Peyer's patch (tissue), 4 donors: ENCODE measurements around the gene SYNE1. TPM values are rescaled to one million over a fixed set of nuclear protein-coding genes. Genes with fewer than 3 reads are reported as not detected.

Experiments used
- DNase-seq, 3 donors: peaks; one replicate each; pipeline ENCODE4 v3.0.0-alpha.2; 2017 to 2019
- H3K27ac ChIP-seq, 4 donors: fragments of 200-600 bp; sonication (generic); one replicate each; pipeline ENCODE4 v1.5.1; 2016 to 2019
- H3K27me3 ChIP-seq, 2 donors: fragments of 200-600 bp; sonication (generic); one replicate each; pipeline ENCODE4 v1.5.1; 2019
- H3K36me3 ChIP-seq, 3 donors: fragments of 200-600 bp; sonication (generic); one replicate each; pipeline ENCODE4 v1.5.1; 2016 to 2019
- H3K4me1 ChIP-seq, 4 donors: fragments of 200-600 bp; sonication (generic); one replicate each; pipeline ENCODE4 v1.5.1; 2016 to 2019
- H3K4me3 ChIP-seq, 4 donors: fragments of 200-600 bp; sonication (generic); 1 replicate in 3 of 4; 2 replicates in 1 of 4; pipeline ENCODE4 v1.5.1; 2016 to 2019; ENCODE audit warnings: mild to moderate bottlenecking in 1 of 4
- H3K9me3 ChIP-seq, 4 donors: fragments of 200-600 bp; sonication (generic); one replicate each; pipeline ENCODE4 v1.5.1; 2016 to 2019; ENCODE audit warnings: mild to moderate bottlenecking in 1 of 4
- POLR2A ChIP-seq, 2 donors: fragments of 450-650 bp; IDR thresholded peaks; one replicate each; pipeline ENCODE4 v1.5.1; 2017; ENCODE audit warnings: antibody characterized with exemption in 2 of 2, mild to moderate bottlenecking in 2 of 2, moderate library complexity in 2 of 2
- total RNA-seq, 4 donors: library from RNA; depleted of rRNA; stranded (reverse); fragments of >200 nt; gene quantifications; one replicate each; pipeline ENCODE4 v1.1.0, GENCODE V29; 2016
- TF ChIP-seq, protein P1 (sequence below), 6 experiments: fragments of 450-650 bp in 4 of 6; fragments of 200-600 bp in 2 of 6; sonication (generic) in 1 of 6; IDR thresholded peaks; one replicate each; pipeline ENCODE4 v1.5.1; 2017 to 2019; ENCODE audit warnings: antibody characterized with exemption in 6 of 6, mild to moderate bottlenecking in 3 of 6, moderate library complexity in 1 of 6

Gene SYNE1
- total RNA-seq, 4 donors from 2014 or later: 23.1 to 245 (median 34.8) TPM

DNA sequence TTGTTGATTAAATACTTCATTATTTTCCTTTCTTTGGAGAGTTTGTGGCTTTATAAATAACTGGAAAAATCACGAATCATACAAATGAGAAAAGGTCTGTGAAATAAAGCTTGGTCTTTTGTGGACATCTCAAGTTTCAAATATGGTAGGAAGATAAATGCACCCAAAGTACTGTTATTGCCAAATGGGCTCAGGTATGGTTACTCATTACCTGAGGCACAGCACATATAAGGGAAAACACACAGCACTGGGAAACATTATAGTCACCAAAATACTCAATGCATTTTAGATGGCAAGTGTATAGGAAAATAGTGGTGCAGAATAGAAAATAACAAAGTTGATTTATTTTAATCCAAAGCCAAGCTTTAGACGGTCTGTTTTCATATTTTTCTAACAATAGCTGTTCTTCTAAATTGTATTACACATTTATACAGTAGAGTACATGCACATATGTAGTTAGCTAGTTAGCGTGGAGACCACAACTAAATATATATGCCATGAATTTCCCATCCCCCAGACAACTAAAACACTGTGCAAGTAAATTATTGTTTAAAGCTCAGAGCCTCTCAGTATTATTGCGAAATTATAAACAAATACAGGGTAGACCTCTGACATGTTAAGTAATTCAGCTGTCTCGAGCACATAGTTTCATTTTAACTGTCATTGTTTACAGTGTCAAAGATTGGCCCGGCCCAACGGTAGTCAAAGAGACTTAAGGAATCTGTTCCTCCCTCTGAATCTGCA, 336.0 kb downstream of the SYNE1 start:
- H3K4me1 ChIP-seq: peaks cover 0 to 7% (median 3%) of the 10 kb centered on the region in 4 donors
- no peak for DNase-seq
- H3K4me3 ChIP-seq: peak overlapping the region; percentile 46 to 63 (median 60)
- H3K27me3 ChIP-seq: no peaks in the 10 kb centered on the region
- no peak for TF ChIP-seq POLR2A (IDR thresholded peaks at IDR 0.05)
- TF ChIP-seq, protein P1, sequence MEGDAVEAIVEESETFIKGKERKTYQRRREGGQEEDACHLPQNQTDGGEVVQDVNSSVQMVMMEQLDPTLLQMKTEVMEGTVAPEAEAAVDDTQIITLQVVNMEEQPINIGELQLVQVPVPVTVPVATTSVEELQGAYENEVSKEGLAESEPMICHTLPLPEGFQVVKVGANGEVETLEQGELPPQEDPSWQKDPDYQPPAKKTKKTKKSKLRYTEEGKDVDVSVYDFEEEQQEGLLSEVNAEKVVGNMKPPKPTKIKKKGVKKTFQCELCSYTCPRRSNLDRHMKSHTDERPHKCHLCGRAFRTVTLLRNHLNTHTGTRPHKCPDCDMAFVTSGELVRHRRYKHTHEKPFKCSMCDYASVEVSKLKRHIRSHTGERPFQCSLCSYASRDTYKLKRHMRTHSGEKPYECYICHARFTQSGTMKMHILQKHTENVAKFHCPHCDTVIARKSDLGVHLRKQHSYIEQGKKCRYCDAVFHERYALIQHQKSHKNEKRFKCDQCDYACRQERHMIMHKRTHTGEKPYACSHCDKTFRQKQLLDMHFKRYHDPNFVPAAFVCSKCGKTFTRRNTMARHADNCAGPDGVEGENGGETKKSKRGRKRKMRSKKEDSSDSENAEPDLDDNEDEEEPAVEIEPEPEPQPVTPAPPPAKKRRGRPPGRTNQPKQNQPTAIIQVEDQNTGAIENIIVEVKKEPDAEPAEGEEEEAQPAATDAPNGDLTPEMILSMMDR (IDR thresholded peaks at IDR 0.05): no peak
- peak overlapping the region; percentile 74 to 88 (median 86) for H3K27ac ChIP-seq
- H3K36me3 ChIP-seq: no peaks in the 10 kb centered on the region
- no peaks in the 10 kb centered on the region for H3K9me3 ChIP-seq

DNA sequence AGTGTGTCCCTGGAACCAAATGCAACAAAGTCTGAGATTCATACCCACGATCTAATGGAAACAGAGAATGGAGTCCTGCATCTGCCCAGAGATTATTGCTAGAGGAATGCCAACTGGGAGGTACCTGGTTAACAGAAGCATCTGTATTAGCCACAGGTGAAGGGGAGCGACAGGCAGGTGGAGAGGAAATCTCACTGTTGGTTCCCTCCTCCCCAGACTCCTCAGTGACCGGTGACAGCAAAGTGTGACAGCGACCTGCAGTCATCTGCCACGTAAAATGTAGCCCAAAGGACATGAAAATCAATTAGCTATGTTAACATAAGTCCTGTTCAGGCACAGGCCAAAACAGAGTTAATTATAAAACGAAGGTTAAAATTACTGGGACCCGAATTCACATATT, 336.6 kb downstream of the SYNE1 start:
- Histone ChIP-seq H3K9me3 (no peaks in the 10 kb centered on the region), H3K27ac (peak overlapping the region in 2 of 4 donors; percentile 21 to 74), H3K4me1 (peaks cover 0 to 7% (median 3%) of the 10 kb centered on the region in 4 donors), H3K36me3 (no peaks in the 10 kb centered on the region), H3K27me3 (no peaks in the 10 kb centered on the region), H3K4me3 (peak overlapping the region in 2 of 4 donors; percentile 61 to 63)
- TF ChIP-seq, protein P1 (IDR thresholded peaks at IDR 0.05): no peak
- TF ChIP-seq POLR2A (IDR thresholded peaks at IDR 0.05): no peak
- no peak for DNase-seq

DNA sequence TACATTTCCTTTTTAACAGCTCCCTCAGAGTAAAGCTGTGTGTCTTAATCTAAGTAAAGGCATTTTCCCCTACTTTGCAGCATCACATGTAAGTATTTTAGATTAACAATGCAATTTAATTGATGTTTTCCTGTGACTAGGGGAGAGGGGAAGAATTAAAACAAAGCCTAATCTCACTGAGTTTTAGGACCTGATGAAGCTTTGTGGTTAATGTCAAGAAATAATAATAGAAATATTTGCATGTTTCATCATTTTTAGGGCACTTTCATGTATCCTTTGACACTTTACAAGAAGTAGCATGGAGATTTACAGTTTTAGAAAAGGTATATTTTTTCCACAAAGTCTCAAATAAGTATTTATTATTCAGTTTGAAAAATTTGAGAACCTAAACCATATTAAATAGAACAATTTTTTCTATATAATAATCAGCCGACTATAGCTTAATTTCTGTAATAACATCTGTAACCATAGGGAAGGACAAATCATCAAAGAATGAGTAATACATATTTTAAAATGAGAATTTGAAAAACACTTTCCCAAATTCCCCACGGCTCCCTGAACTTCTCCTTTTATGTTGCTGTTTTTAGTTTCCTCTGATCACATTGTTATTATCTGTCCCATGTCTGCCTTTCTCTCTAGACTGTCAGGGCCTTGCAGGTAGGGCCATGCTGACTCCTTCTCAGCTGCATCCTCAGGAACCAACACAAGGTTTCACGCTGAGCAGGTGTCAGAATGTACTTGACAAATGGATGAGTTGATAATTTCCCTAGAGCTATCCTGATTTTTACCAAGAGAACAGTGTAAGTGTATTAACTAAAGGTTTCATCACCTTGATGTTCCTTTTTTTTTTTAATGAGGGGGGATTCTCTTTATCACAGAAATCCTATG, 338.1 kb downstream of the SYNE1 start:
- H3K27me3 ChIP-seq: no peaks in the 10 kb centered on the region
- H3K36me3 ChIP-seq: no peaks in the 10 kb centered on the region
- peaks cover 0 to 7% (median 3%) of the 10 kb centered on the region in 4 donors for H3K4me1 ChIP-seq
- no peak overlapping the region for H3K4me3 ChIP-seq
- H3K9me3 ChIP-seq: no peaks in the 10 kb centered on the region
- TF ChIP-seq, protein P1 (IDR thresholded peaks at IDR 0.05): no peak
- TF ChIP-seq POLR2A (IDR thresholded peaks at IDR 0.05): no peak
- no peak overlapping the region for H3K27ac ChIP-seq
- no peak for DNase-seq

DNA sequence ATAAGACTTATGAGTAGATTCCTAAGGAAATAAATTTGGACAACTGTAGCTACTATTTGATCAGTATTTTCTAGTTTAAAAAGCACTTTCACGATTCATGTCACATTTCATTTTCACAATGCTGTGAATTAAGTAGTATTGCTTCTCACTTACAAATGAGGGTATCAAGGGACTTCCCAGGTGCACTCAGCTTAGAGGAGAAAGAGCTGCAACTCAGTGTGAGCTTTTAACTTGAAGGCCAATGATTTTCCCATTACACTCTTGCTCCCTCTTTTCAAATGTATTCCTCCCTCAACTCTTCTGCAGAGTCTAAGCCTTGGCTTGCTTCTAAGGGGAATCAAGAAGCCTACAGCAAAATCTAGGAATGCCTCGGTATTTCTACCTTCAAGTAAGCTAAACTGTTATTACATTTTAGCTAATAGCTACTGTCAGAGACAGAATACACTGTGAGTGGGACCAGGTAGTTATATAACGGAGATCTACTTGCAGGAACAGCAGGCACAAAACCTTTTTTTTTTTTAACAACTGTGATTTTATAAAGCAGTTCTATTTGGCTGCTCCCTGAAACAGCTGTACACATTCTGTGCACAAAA, 339.0 kb downstream of the SYNE1 start:
- DNase-seq: no peak
- TF ChIP-seq, protein P1 (IDR thresholded peaks at IDR 0.05): no peak
- no peak for TF ChIP-seq POLR2A (IDR thresholded peaks at IDR 0.05)
- Histone ChIP-seq H3K4me3 (no peak overlapping the region), H3K36me3 (peaks cover 0 to 8% (median 0%) of the 10 kb centered on the region in 3 donors), H3K27me3 (no peaks in the 10 kb centered on the region), H3K4me1 (peaks cover 0 to 7% (median 3%) of the 10 kb centered on the region in 4 donors), H3K9me3 (no peaks in the 10 kb centered on the region), H3K27ac (no peak overlapping the region)

DNA sequence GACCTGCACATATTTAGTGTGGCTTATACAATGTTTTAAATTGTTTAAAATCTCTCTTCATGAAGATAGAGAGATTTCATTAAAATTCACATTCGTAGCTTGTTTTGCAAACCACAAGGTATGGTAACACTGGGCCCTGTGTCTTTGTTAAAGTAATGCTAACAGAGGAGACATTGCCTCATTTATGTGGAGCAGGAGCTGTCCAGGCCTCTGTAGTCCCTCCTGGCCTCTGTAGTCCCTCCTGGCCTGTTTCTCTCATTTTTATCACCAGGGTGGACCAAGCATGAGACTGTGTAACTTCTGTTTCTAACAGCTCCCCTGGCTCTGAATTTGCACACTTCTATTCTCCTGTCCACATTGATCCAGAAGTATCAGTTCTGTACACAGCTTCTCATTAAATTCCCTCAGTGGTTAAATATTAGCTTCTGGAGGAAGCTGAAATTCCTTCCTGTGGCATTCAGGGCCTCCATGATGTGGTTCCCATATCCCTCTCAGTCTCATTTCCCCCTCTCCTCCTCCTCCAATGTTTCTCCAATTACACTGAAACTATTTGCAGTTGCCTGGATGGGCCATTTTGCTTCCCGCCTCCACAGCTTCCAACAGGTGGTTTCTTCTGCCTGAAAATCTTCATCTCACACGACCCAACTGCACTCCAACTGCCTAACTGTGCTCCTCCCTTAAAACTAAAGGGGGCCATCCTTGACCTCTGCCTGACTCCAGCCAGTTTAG, 340.4 kb downstream of the SYNE1 start:
- no peak for TF ChIP-seq POLR2A (IDR thresholded peaks at IDR 0.05)
- TF ChIP-seq, protein P1 (IDR thresholded peaks at IDR 0.05): no peak
- H3K36me3 ChIP-seq: peaks cover 0 to 19% (median 0%) of the 10 kb centered on the region in 3 donors
- H3K27ac ChIP-seq: no peak overlapping the region
- peaks cover 0 to 7% (median 3%) of the 10 kb centered on the region in 4 donors for H3K4me1 ChIP-seq
- no peak for DNase-seq
- no peak overlapping the region for H3K4me3 ChIP-seq
- no peaks in the 10 kb centered on the region for H3K9me3 ChIP-seq
- H3K27me3 ChIP-seq: no peaks in the 10 kb centered on the region
